AML-193 (cell line): ENCODE measurements around the gene LIPA.
"Not testable (repeated sequence)": the region's sequence is repeated elsewhere in the genome, so short reads cannot be mapped to it uniquely, and the experiment has no call there.

Experiments used
- DNase-seq, 2 experiments: peaks; one replicate each; lab custom pipeline; 2025; lab: John Stamatoyannopoulos, UW

The LIPA gene

DNA sequence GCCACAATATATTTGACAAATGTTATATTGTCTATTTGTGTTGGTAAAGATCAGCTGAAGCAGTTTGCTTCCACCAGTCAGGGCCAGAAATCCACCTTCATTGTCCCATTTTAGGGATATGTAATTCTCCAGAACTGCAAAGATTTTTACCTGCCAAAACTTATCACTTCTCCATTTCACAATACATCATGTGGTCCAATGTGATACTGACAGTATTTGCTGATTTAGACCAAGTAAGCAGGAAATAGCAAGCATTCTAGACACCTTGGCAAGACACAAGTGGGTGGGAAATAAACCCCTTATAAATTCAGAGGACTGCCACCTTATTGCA lies 18.5 kb upstream of the LIPA start:
- DNase-seq: no peak

DNA sequence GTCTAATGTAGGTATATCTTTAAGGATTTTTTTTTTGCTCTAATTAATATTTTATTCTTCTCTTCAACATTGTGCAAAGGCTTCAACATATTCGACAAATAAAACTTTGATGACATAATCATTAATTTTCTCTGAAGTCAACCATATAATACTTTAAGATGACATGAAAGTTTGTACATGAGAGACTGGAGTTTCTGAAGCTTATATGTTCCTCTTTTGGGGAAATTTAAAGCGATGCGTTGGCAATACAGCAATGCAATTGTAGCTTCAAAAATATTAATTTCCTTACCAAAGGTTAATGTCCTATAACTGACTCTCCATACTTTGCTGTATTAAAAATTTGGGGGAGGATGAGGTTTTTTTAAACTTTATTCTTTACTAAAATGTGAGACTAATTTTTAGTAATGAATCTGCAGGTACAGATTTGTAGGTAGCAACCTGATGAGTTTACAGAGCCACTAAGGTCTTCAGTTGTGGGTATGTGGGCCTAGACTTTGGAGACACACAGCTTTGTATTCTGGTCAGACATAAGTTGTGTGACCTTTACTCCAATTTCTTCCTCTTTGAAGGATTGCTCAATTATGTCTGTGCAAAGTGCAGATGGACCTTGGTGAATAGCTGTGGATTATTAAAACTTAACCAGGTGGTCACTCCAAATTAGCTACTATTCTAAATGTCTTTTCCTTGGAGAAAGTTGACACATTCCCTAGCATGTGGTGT lies 18.0 kb upstream of the LIPA start:
- peak in 1 of 2 experiments; percentile 12 for DNase-seq

DNA sequence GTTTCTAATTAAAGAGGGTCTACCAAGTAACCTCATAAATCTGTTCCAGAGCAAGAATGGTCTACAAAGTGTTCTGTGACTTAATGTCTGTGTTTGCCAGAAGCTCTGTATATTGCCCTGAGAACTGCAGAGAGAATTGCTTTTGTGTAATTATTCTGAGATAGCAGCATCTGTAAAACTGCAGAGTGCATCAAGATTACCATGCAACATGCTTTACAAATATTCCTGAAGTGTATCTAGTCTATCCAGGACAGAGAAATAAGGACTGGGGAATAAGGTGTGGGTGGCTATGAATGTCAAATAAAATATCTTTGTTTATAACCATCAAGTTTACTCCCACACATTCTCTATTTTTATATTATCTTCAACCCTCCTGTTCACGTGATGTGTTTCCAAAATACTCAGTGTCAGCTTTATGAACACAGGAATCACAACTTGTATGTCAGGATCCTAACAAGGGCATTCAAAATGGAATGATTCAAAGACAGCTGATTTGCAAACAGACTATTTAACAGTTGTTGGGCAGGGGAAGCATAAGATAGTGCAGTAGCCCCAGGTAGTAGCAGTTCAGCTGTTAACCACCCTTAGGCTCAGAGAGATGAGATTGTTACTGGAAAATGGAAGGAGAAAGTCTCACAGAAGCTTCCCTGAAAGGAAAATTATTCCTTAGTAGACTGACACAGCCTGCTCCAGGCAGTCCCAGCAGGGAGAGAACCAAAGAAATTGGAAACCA lies 15.3 kb upstream of the LIPA start:
- DNase-seq: no peak

DNA sequence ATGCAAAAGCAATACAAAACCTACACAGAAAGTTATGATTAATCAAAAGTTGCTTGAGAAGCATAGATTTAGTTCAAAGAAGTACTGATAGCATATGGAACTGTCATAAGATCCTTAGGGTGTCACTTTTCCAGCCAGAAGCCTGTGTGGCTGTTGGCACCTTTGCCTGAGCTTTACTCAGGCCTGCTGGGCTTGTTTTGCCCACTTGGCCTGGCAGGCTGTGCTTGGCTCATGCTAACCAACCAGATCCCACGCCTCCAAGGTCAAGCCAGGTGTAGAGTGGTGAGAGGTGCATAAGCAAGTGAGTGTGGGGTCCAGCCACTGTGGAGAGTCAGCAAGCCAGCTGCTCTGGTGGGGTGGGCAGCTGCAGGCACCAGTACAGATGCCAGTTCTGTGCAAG lies 12.0 kb upstream of the LIPA start:
- no peak for DNase-seq

GRCh38 chr10:89263091-89263490 lies 11.5 kb upstream of the LIPA start:
- no peak for DNase-seq

GRCh38 chr10:89262086-89263051 lies 10.8 kb upstream of the LIPA start:
- DNase-seq: no peak

DNA sequence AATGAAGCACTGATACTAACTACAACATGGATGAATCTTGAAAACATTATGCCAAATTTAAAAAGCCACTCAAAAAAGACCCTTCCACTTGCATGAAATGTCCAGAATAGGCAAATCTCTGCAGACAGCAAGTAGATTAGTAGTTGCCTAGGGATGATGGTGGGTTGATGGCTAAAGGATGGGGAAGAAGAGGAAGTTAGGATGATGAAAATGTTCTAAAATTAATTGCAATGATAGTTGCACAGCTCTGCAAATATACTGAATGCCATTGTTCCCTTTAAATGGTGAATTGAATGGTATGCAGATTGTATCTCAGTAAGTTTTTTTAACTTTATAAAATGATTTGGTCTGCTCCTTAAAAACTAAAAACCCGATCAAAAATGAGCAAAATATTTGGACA lies 7.3 kb upstream of the LIPA start:
- DNase-seq: no peak

DNA sequence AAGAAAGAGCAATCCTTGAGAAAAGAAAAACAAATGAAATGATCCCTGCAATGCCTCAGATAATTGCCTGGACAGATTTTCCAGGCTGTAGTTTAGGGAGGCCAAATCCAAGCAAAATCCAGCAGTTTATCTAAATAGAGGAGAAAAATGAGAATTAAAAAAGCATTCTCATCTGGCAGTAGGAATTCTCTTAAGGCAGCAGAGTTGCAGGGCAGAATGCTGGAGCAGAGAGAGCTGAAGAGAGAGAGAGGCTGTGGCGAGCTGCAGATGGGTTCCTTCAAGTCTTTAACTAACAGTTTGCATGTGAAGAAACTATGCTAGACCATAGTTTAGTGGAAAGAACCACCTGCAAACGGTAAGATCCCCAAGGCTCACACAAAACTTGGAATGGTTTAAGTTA lies 6.0 kb upstream of the LIPA start:
- no peak for DNase-seq

GRCh38 chr10:89256962-89257361 lies 5.4 kb upstream of the LIPA start:
- no peak for DNase-seq

GRCh38 chr10:89256340-89256739 lies 4.8 kb upstream of the LIPA start:
- DNase-seq: peak in 1 of 2 experiments; percentile 28

DNA sequence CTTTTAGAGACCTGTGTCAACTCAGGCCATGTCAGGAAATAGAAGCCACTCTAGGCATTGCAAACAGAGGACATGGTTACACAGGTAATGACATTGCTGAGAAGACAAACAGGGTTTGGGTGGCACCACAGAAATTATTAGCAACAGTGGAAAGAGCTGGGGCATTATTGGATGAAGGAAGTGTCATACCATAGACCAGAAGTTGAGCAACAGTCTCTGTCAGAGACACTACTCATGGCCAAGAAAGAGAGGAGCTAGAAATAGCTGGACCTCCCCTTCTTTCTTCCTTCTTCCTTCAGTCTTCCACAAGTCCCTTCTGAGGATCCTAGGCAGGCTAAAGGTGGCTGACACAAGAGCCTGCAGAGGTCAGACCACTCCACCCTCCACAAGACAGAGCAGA lies 4.2 kb upstream of the LIPA start:
- DNase-seq: peak; percentile 58 to 67

GRCh38 chr10:89255091-89255579 lies 3.6 kb upstream of the LIPA start:
- DNase-seq: not testable (repeated sequence)

DNA sequence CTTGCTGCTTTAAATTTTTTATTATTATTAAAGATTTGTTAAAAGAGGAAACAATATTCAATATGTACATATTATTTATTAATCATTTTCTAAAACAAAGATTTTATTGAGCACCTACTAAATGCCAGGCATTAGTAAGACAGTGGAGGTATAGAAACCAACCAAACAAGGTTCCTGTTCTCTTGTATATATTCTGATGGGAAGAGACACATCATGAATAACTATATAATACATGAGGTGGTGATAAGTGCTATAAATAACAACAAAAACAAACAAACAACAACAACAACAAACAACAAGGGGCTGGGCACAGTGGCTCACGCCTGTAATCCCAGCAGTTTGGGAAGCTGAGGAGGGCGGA lies 630 bp upstream of the LIPA start:
- no peak for DNase-seq

GRCh38 chr10:89250865-89251408 lies 638 bp downstream of the LIPA start:
- DNase-seq: no peak

- no peak for DNase-seq
These were observed 2.6 kb downstream of the LIPA start for GRCh38 chr10:89248990-89249389.

GRCh38 chr10:89247623-89248022 lies 4.0 kb downstream of the LIPA start:
- not testable (repeated sequence) for DNase-seq

DNA sequence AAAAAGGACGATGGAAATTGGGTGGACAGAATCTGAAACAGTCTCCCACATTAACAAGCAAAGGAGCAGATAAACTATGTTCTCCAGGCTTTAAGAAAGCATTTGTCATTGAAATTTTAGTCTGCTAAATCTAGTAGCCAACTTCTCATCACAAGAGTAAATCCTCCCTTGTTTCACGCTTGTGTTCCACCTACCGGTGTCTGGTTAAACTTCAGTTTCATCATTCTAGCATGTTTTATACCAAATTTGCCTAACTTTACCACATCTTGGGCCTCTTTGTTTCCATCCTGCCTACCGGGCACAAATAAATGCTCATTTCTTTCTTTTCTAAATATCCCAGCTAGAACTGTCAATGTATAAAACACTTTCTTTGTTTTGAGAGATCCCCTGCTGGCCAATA lies 5.8 kb downstream of the LIPA start:
- DNase-seq: no peak

DNA sequence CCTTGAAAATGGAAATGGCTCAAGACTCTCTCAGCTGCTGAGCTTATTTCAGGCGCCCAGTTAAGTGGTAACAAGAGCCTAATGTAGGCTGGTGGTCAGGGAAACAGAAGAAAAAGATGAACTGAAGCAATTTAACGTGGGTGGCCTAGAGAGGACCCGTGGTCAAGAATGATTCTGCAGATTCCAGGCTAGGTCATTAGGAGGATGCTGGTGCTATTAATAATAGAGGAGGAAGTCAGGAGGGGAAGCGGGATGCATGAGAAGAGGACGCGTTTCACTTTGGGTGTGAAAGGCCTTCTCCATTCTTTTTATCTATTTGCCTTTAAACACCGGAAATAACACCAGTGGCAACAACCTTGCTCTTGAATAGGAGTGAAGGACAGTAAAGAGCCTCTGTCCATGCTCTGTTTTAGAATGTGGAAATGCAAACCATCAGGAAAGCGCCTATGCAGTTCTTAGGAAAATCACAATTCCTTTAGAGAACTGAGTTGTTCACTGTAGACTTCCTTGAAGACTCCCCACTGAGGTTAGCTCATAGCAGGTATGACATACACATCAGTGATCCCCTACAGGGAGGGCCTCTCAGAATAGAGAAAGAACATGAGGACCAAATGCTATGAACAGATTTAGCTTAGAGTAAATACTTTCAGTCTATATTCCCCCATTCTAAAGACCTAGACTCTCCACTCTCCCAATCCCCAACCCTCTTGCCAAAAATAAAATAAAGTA lies 8.6 kb downstream of the LIPA start:
- no peak for DNase-seq

- DNase-seq: peak; percentile 21 to 27
These were observed 9.3 kb downstream of the LIPA start for GRCh38 chr10:89242345-89242684.

DNA sequence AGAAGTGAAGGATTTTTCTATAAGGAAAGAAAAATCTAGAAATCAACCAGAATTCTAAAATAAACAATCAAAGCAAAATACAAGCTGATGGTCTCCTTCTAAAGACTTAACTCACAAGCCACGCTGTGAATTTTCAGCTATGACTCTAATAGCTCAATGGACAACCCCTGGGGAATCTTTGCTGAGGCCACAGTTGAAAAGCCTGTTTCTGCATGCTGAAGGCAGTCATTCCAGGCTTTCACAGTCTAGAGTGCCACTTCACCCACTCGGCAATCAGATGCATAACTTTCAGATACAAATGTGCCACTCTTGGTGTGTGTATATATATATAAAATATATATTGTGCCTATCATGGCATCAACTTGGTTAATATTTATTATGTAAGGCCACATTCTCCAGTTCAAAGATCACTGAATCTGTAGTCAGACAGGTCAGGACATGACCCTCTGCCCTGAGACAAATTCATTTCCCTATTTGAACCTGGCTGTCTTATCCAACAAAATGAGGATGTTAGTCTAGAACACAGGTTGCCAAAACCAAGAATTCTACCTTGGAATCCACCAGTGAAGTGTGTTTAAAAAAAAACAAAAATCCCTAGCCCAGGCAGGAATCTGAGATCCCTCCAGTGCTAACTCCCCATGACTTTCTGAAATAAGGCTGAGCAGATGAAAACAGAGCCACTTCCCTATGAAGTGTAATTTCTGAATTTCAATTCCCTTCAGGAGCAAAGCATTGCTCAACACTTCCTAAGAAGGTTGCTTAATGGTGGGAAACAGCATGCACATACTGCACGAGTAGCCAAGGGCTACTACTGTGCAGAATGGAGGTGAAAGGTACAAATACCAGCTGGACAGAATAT lies 9.9 kb downstream of the LIPA start:
- peak in 1 of 2 experiments; percentile 24 for DNase-seq

GRCh38 chr10:89241026-89241425 lies 10.5 kb downstream of the LIPA start:
- DNase-seq: no peak
